Ascending aorta (tissue), 2 donors: ENCODE data around the gene ISLR. TPM values are rescaled to one million over a fixed set of nuclear protein-coding genes. Genes with fewer than 3 reads are reported as not detected.

Experiments
- DNase-seq, 2 donors: peaks; one replicate each; pipeline ENCODE4 v3.0.0-alpha.2; 2019; ENCODE audit warnings: low spot score in 2 of 2
- H3K27ac ChIP-seq, 2 donors: fragments of 200-600 bp; sonication (generic); one replicate each; pipeline ENCODE4 v1.5.1; 2016 to 2017; ENCODE audit warnings: mild to moderate bottlenecking in 1 of 2
- H3K27me3 ChIP-seq: fragments of 200-600 bp; sonication (generic); one replicate; pipeline ENCODE4 v1.5.1; 2017
- H3K36me3 ChIP-seq, 2 donors: fragments of 200-600 bp; sonication (generic); one replicate each; pipeline ENCODE4 v1.5.1; 2016
- H3K4me1 ChIP-seq, 2 donors: fragments of 200-600 bp; sonication (generic); one replicate each; pipeline ENCODE4 v1.5.1; 2016 to 2017; ENCODE audit warnings: mild to moderate bottlenecking in 1 of 2
- H3K4me3 ChIP-seq, 2 donors: fragments of 200-600 bp; sonication (generic); one replicate each; pipeline ENCODE4 v1.5.1; 2016 to 2017; ENCODE audit warnings: mild to moderate bottlenecking in 1 of 2
- H3K9me3 ChIP-seq, 2 donors: fragments of 200-600 bp; sonication (generic); one replicate each; pipeline ENCODE4 v1.5.1; 2016
- CTCF ChIP-seq, 3 experiments: fragments of 200-600 bp in 2 of 3; fragments of 450-650 bp in 1 of 3; sonication (generic) in 2 of 3; IDR thresholded peaks; one replicate each; pipeline ENCODE4 v1.5.1; 2016 to 2019; ENCODE audit warnings: antibody characterized with exemption in 3 of 3, mild to moderate bottlenecking in 1 of 3, moderate library complexity in 1 of 3
- intact Hi-C: fragments of 100-400 bp; cut with DNase I; formaldehyde crosslinking; loops from one replicate; pipeline ENCODE4 v1.15.1; 2023
- total RNA-seq: library from RNA; depleted of rRNA; stranded (reverse); fragments of >200 nt; gene quantifications from one replicate; pipeline ENCODE4 v1.1.0, GENCODE V29; 2016

ISLR gene
- total RNA-seq, 1 donor from 2014 or later = 211 TPM

GRCh38 chr15:74134387-74135027 lies 39.0 kb upstream of the ISLR start:
- no peaks in the 10 kb centered on the region for H3K36me3 ChIP-seq
- H3K4me1 ChIP-seq = peaks cover 3 to 25% of the 10 kb centered on the region in 2 donors
- H3K27ac ChIP-seq = no peak overlapping the region
- peaks cover 0 to 5% of the 10 kb centered on the region in 2 donors for H3K9me3 ChIP-seq
- H3K4me3 ChIP-seq = no peak overlapping the region
- H3K27me3 ChIP-seq = peaks cover 35% of the 10 kb centered on the region
- DNase-seq = no peak
- peak in 2 of 3 experiments; percentile 33 to 40 for TF ChIP-seq CTCF (IDR thresholded peaks at IDR 0.05)
- intact Hi-C loops = loop anchor here (5.0 kb wide), 1 partner anchor 73 kb away; no protein-coding TSS in a partner anchor

GRCh38 chr15:74135041-74135565 lies 38.4 kb upstream of the ISLR start:
- intact Hi-C loops = loop anchor here (5.0 kb wide), 1 partner anchor 72 kb away; no protein-coding TSS in a partner anchor
- peaks cover 29% of the 10 kb centered on the region for H3K27me3 ChIP-seq

GRCh38 chr15:74136540-74136813 lies 37.0 kb upstream of the ISLR start:
- peaks cover 16% of the 10 kb centered on the region for H3K27me3 ChIP-seq

More at GRCh38 chr15:74135041-74135565, 38.4 kb upstream of the ISLR start:
- Histone ChIP-seq H3K9me3 (peaks cover 0 to 5% of the 10 kb centered on the region in 2 donors), H3K4me3 (peak overlapping the region in 1 of 2 donors; percentile 72), H3K36me3 (no peaks in the 10 kb centered on the region), H3K27ac (no peak overlapping the region), H3K4me1 (peaks cover 3 to 19% of the 10 kb centered on the region in 2 donors)
- no peak for TF ChIP-seq CTCF (IDR thresholded peaks at IDR 0.05)
- DNase-seq = no peak

GRCh38 chr15:74136814-74137536 lies 36.5 kb upstream of the ISLR start:
- intact Hi-C loops = loop anchor here (5.0 kb wide), 1 partner anchor 70 kb away; no protein-coding TSS in a partner anchor

More at GRCh38 chr15:74136540-74136813, 37.0 kb upstream of the ISLR start:
- H3K4me3 ChIP-seq = peak overlapping the region; percentile 51 to 72
- intact Hi-C loops = loop anchor here (5.0 kb wide), 1 partner anchor 71 kb away; no protein-coding TSS in a partner anchor
- peaks cover 3 to 17% of the 10 kb centered on the region in 2 donors for H3K4me1 ChIP-seq
- H3K27ac ChIP-seq = peak overlapping the region; percentile 21 to 63
- TF ChIP-seq CTCF (IDR thresholded peaks at IDR 0.05) = no peak
- peaks cover 0 to 5% of the 10 kb centered on the region in 2 donors for H3K9me3 ChIP-seq
- H3K36me3 ChIP-seq = no peaks in the 10 kb centered on the region
- DNase-seq = no peak

GRCh38 chr15:74137537-74137894 lies 36.0 kb upstream of the ISLR start:
- Histone ChIP-seq H3K27ac (no peak overlapping the region), H3K27me3 (peaks cover 16% of the 10 kb centered on the region), H3K4me3 (no peak overlapping the region), H3K9me3 (peaks cover 0 to 5% of the 10 kb centered on the region in 2 donors), H3K4me1 (peaks cover 3 to 17% of the 10 kb centered on the region in 2 donors), H3K36me3 (no peaks in the 10 kb centered on the region)
- no peak for TF ChIP-seq CTCF (IDR thresholded peaks at IDR 0.05)
- no peak for DNase-seq
- intact Hi-C loops = loop anchor here (5.0 kb wide), 1 partner anchor 70 kb away; no protein-coding TSS in a partner anchor

More at GRCh38 chr15:74136814-74137536, 36.5 kb upstream of the ISLR start:
- TF ChIP-seq CTCF (IDR thresholded peaks at IDR 0.05) = no peak
- Histone ChIP-seq H3K9me3 (peaks cover 0 to 5% of the 10 kb centered on the region in 2 donors), H3K27ac (peak overlapping the region in 1 of 2 donors; percentile 63), H3K36me3 (no peaks in the 10 kb centered on the region), H3K4me1 (peaks cover 3 to 17% of the 10 kb centered on the region in 2 donors), H3K27me3 (peaks cover 16% of the 10 kb centered on the region), H3K4me3 (peak overlapping the region; percentile 51 to 72)
- DNase-seq = no peak
